Mesenchymal stem cell (in vitro differentiated cells and primary cell): ENCODE data around the gene NEDD4L.

Experiments
- DNase-seq: peaks from one replicate; pipeline ENCODE4 v3.0.0-alpha.2; 2013
- H2AFZ ChIP-seq: one replicate; pipeline ENCODE4 v1.6.1; 2013; ENCODE audit warnings: low read depth, mild to moderate bottlenecking, control low read depth, inconsistent platforms, low read length, moderate library complexity
- H2AK5ac ChIP-seq: 2 replicates; pipeline ENCODE4 v1.6.1; 2013; ENCODE audit warnings: low read length, moderate library complexity, mild to moderate bottlenecking, inconsistent platforms; ENCODE audit not compliant: severe bottlenecking
- H2BK120ac ChIP-seq: one replicate; pipeline ENCODE4 v1.6.1; 2013; ENCODE audit warnings: low read depth, mild to moderate bottlenecking, inconsistent platforms, low read length, moderate library complexity
- H2BK12ac ChIP-seq, 2 experiments: one replicate each; pipeline ENCODE4 v1.6.1; 2013; ENCODE audit warnings: inconsistent platforms in 2 of 2, low read length in 2 of 2, mild to moderate bottlenecking in 2 of 2, moderate library complexity in 2 of 2, control low read depth in 1 of 2
- H2BK15ac ChIP-seq: one replicate; pipeline ENCODE4 v1.6.1; 2013; ENCODE audit warnings: mild to moderate bottlenecking, low read depth, inconsistent platforms; ENCODE audit not compliant: poor library complexity, severe bottlenecking
- H2BK5ac ChIP-seq: 2 replicates; pipeline ENCODE4 v1.6.1; 2013; ENCODE audit warnings: low read depth, mild to moderate bottlenecking, low read length, control low read depth, inconsistent platforms; ENCODE audit not compliant: poor library complexity, severe bottlenecking
- H3K14ac ChIP-seq, 2 experiments: one replicate each; pipeline ENCODE4 v1.6.1; 2013; ENCODE audit warnings: inconsistent platforms in 2 of 2, low read length in 2 of 2, control low read depth in 1 of 2, mild to moderate bottlenecking in 1 of 2, moderate library complexity in 1 of 2
- H3K18ac ChIP-seq, 2 experiments: one replicate each; pipeline ENCODE4 v1.6.1; 2013; ENCODE audit warnings: inconsistent platforms in 2 of 2, low read length in 2 of 2, control low read depth in 1 of 2, low read depth in 1 of 2, mild to moderate bottlenecking in 1 of 2
- H3K23ac ChIP-seq, 2 experiments: one replicate each; pipeline ENCODE4 v1.6.1; 2013; ENCODE audit warnings: inconsistent platforms in 2 of 2, low read length in 2 of 2, mild to moderate bottlenecking in 2 of 2, moderate library complexity in 2 of 2, control low read depth in 1 of 2
- H3K27ac ChIP-seq: 2 replicates; pipeline ENCODE4 v1.5.1; 2013; ENCODE audit warnings: mild to moderate bottlenecking, moderate library complexity, low read length, control low read depth, inconsistent platforms; ENCODE audit not compliant: poor library complexity, severe bottlenecking
- H3K27me3 ChIP-seq, 2 experiments: 2 replicates each; pipeline versions ENCODE4 v1.6.1 to v1.7.0; 2013; ENCODE audit warnings: low read length in 2 of 2, mild to moderate bottlenecking in 2 of 2, moderate library complexity in 2 of 2, control low read depth in 1 of 2, inconsistent platforms in 1 of 2; ENCODE audit not compliant: control insufficient read depth in 1 of 2, insufficient read depth in 1 of 2
- H3K36me3 ChIP-seq, 2 experiments: 2 replicates each; pipeline versions ENCODE4 v1.6.1 to v1.7.0; 2013; ENCODE audit warnings: low read length in 2 of 2, control low read depth in 1 of 2, inconsistent platforms in 1 of 2, low read depth in 1 of 2, mild to moderate bottlenecking in 1 of 2; ENCODE audit not compliant: insufficient read depth in 2 of 2, control insufficient read depth in 1 of 2
- H3K4ac ChIP-seq, 2 experiments: one replicate each; pipeline ENCODE4 v1.6.1; 2013; ENCODE audit warnings: inconsistent platforms in 2 of 2, low read length in 2 of 2, mild to moderate bottlenecking in 2 of 2, moderate library complexity in 2 of 2, control low read depth in 1 of 2, low read depth in 1 of 2
- H3K4me1 ChIP-seq: 2 replicates; pipeline ENCODE4 v1.6.1; 2013; ENCODE audit warnings: low read depth, low read length, control low read depth; ENCODE audit not compliant: control insufficient read depth, insufficient read depth
- H3K4me2 ChIP-seq: 2 replicates; pipeline ENCODE4 v1.6.1; 2013; ENCODE audit warnings: low read length, mild to moderate bottlenecking, inconsistent platforms; ENCODE audit not compliant: poor library complexity, severe bottlenecking
- H3K4me3 ChIP-seq, 2 experiments: 2 replicates each; pipeline versions ENCODE4 v1.5.1 to v1.7.0; 2013; ENCODE audit warnings: low read length in 2 of 2, mild to moderate bottlenecking in 2 of 2, control low read depth in 1 of 2, low read depth in 1 of 2; ENCODE audit not compliant: insufficient read depth in 1 of 2
- H3K79me1 ChIP-seq: replicated peaks from 2 replicates; pipeline ENCODE4 v1.6.1; 2013; ENCODE audit warnings: mild to moderate bottlenecking, control low read depth, low read length, inconsistent platforms; ENCODE audit not compliant: poor library complexity, severe bottlenecking
- H3K9ac ChIP-seq: 2 replicates; pipeline ENCODE4 v1.7.0; 2013; ENCODE audit warnings: mild to moderate bottlenecking, low read length, moderate library complexity
- H3K9me3 ChIP-seq: 2 replicates; pipeline ENCODE4 v1.7.0; 2013; ENCODE audit warnings: mild to moderate bottlenecking, low read length; ENCODE audit not compliant: control insufficient read depth
- H4K8ac ChIP-seq: one replicate; pipeline ENCODE4 v1.6.1; 2013; ENCODE audit warnings: inconsistent platforms, mild to moderate bottlenecking, low read length, moderate library complexity
- H4K91ac ChIP-seq: one replicate; pipeline ENCODE4 v1.6.1; 2013; ENCODE audit warnings: mild to moderate bottlenecking, low read length, inconsistent platforms
- WGBS: methylation state at CpG from one replicate; pipeline ENCODE4 v1.1.7; 2013; ENCODE audit warnings: mixed read lengths; 5-methylcytosine and 5-hydroxymethylcytosine counted together

Gene NEDD4L

GRCh38 chr18:58396144-58396543 is 352.1 kb downstream of the NEDD4L start:
- Histone ChIP-seq H2BK120ac (no peak overlapping the region), H3K14ac (no peak overlapping the region), H3K9me3 (no peaks in the 10 kb centered on the region), H2BK12ac (no peak overlapping the region), H3K79me1 (peaks cover 1% of the 10 kb centered on the region), H4K8ac (no peak overlapping the region), H3K9ac (no peak overlapping the region), H3K23ac (no peak overlapping the region), H3K4me1 (no peaks in the 10 kb centered on the region), H2BK5ac (no peak overlapping the region), H3K4me3 (no peak overlapping the region), H2AFZ (no peak overlapping the region), H3K4ac (no peak overlapping the region), H3K27me3 (no peaks in the 10 kb centered on the region), H4K91ac (no peak overlapping the region), H3K27ac (no peak overlapping the region), H2BK15ac (no peak overlapping the region), H3K4me2 (no peak overlapping the region), H3K36me3 (peaks cover 4 to 42% of the 10 kb centered on the region in 2 experiments), H2AK5ac (no peak overlapping the region), H3K18ac (no peak overlapping the region)
- whole genome bisulfite sequencing, result 95% methylated on average over 8 of the region's 10 CpGs
- no peak for DNase-seq

GRCh38 chr18:58396966-58397365 is 352.9 kb downstream of the NEDD4L start:
- 96% methylated on average over 3 of the region's 3 CpGs for WGBS
- peaks cover 1% of the 10 kb centered on the region for H3K79me1 ChIP-seq
- H4K8ac ChIP-seq, result no peak overlapping the region
- H3K18ac ChIP-seq, result no peak overlapping the region
- H3K23ac ChIP-seq, result no peak overlapping the region
- no peak overlapping the region for H2BK5ac ChIP-seq
- H3K36me3 ChIP-seq, result peaks cover 4 to 37% of the 10 kb centered on the region in 2 experiments
- H2BK120ac ChIP-seq, result no peak overlapping the region
- H2AK5ac ChIP-seq, result no peak overlapping the region
- H3K9ac ChIP-seq, result no peak overlapping the region
- no peak overlapping the region for H3K4me3 ChIP-seq
- no peak overlapping the region for H3K14ac ChIP-seq
- no peaks in the 10 kb centered on the region for H3K27me3 ChIP-seq
- no peaks in the 10 kb centered on the region for H3K4me1 ChIP-seq
- no peaks in the 10 kb centered on the region for H3K9me3 ChIP-seq
- no peak overlapping the region for H3K4me2 ChIP-seq
- no peak for DNase-seq
- H3K4ac ChIP-seq, result no peak overlapping the region
- no peak overlapping the region for H2BK15ac ChIP-seq
- no peak overlapping the region for H3K27ac ChIP-seq
- no peak overlapping the region for H4K91ac ChIP-seq
- H2BK12ac ChIP-seq, result no peak overlapping the region
- H2AFZ ChIP-seq, result no peak overlapping the region

DNA sequence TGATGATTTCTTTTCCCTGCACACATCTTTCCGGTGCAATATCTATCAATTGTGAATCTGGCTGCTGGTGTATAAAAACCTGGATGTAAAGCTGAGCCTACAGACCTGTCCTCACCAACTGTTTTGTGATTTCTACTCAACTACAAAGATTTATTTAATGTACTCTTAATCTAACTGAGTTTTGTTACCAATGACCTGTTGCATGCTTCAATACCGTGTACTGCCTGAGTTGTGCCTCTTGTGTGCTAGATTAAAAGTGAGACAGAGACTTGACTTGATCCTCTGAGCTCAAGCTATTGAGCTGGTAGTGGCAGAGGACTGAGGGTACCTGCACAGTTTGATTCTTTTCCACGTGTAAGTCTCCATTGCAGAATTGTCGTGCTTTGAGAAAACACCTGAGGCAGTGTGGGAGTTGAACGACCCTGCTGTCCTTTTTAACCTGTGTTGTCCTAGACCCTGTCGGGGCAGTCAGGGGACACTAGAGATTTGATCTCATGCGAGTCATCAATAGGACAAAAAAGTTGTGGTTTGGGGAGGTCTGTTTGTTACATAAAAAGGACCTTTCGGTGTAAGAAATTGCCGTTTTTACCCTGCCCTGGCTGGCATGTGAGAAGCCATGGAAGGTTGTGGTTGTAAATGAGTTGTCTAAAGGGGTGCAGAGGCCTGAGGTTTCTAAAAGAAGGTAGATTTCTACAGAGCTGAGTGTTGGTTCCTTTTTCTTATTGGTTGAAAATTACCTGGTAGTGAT is 353.5 kb downstream of the NEDD4L start:
- H4K91ac ChIP-seq, result no peak overlapping the region
- no peak overlapping the region for H2AK5ac ChIP-seq
- no peak overlapping the region for H3K23ac ChIP-seq
- no peak overlapping the region for H3K4me2 ChIP-seq
- H3K18ac ChIP-seq, result no peak overlapping the region
- H2BK5ac ChIP-seq, result no peak overlapping the region
- peaks cover 4 to 33% of the 10 kb centered on the region in 2 experiments for H3K36me3 ChIP-seq
- 94% methylated on average over 9 of the region's 9 CpGs for WGBS
- no peak overlapping the region for H3K27ac ChIP-seq
- DNase-seq, result no peak
- H2BK12ac ChIP-seq, result no peak overlapping the region
- H3K79me1 ChIP-seq, result peaks cover 1% of the 10 kb centered on the region
- no peaks in the 10 kb centered on the region for H3K9me3 ChIP-seq
- H3K4ac ChIP-seq, result no peak overlapping the region
- H4K8ac ChIP-seq, result no peak overlapping the region
- H3K4me3 ChIP-seq, result no peak overlapping the region
- H2BK120ac ChIP-seq, result no peak overlapping the region
- no peak overlapping the region for H2BK15ac ChIP-seq
- no peaks in the 10 kb centered on the region for H3K27me3 ChIP-seq
- H3K14ac ChIP-seq, result no peak overlapping the region
- H3K4me1 ChIP-seq, result peaks cover 2% of the 10 kb centered on the region
- H3K9ac ChIP-seq, result no peak overlapping the region
- H2AFZ ChIP-seq, result no peak overlapping the region

DNA sequence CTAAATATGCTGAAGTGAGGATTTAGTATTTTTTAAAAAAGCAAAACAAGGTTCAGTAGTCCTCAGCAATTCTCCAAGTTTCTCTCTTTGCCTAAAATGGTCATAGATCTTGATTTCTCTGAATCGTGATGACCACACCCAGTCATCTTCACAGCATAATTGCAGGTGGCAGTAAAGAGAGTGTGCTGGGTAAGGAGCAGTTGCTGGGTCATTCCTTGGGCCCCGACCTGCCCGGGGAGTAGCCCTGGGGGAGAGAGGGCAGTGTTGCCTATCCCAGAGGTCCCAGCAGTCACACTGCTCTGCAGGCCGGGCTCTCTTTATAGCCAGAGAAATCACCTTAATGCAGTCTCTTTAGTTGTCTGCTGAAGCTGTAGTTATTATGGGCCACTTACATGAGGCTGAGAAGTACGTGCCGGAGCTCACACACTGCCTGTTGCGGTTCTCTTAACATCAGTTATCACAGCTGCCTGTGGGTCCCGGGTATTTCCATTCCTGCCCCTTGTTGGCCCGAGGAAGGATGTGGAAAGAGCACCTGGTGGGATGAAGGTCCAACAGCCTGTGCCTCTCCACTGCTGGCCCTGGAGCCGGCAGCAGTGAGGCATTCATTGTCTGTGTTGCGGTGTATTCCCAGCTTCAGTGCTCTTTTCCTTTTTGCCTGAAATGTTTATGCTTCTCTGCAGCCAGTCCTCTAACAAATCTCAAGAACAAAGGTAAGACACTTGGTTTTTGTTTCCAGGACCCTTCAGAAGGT is 354.8 kb downstream of the NEDD4L start:
- Histone ChIP-seq H2AFZ (no peak overlapping the region), H3K36me3 (peaks cover 4 to 27% of the 10 kb centered on the region in 2 experiments), H3K23ac (no peak overlapping the region), H3K4ac (no peak overlapping the region), H3K14ac (peak overlapping the region in 1 of 2 experiments; percentile 37), H2AK5ac (no peak overlapping the region), H3K4me3 (no peak overlapping the region), H3K27ac (no peak overlapping the region), H3K9me3 (no peaks in the 10 kb centered on the region), H3K4me1 (peaks cover 2% of the 10 kb centered on the region), H4K8ac (no peak overlapping the region), H2BK5ac (no peak overlapping the region), H2BK120ac (no peak overlapping the region), H3K18ac (no peak overlapping the region), H3K4me2 (no peak overlapping the region), H3K27me3 (no peaks in the 10 kb centered on the region), H3K79me1 (peaks cover 1% of the 10 kb centered on the region), H2BK15ac (no peak overlapping the region), H4K91ac (no peak overlapping the region), H3K9ac (no peak overlapping the region), H2BK12ac (no peak overlapping the region)
- WGBS, result 92% methylated on average over 10 of the region's 11 CpGs
- no peak for DNase-seq
